HG03469 (cell line): ENCODE results near the gene BANP.
"Not testable (repeated sequence)": the region's sequence is repeated elsewhere in the genome, so short reads cannot be mapped to it uniquely, and the experiment has no call there.

Experiments used
- ATAC-seq: cut with Tn5 transposase; IDR thresholded peaks from one replicate; pipeline ENCODE4 v1.9.1; 2021; ENCODE audit warnings: mild to moderate bottlenecking, moderate library complexity, moderate number of reproducible peaks; ENCODE audit not compliant: unreplicated experiment

The BANP gene

GRCh38 chr16:88043208-88043910, 92.1 kb downstream of the BANP start:
- not testable (repeated sequence) for ATAC-seq

- not testable (repeated sequence) for ATAC-seq
Measured at GRCh38 chr16:88044121-88044581, 92.9 kb downstream of the BANP start.

GRCh38 chr16:88045361-88045760, 94.1 kb downstream of the BANP start:
- not testable (repeated sequence) for ATAC-seq

GRCh38 chr16:88045820-88046303, 94.6 kb downstream of the BANP start:
- ATAC-seq = peak; percentile 48

GRCh38 chr16:88047462-88047861, 96.2 kb downstream of the BANP start:
- ATAC-seq = no peak

- ATAC-seq = no peak
Measured at GRCh38 chr16:88048985-88049384, 97.8 kb downstream of the BANP start.

- ATAC-seq = no peak
Measured at GRCh38 chr16:88049561-88050545, 98.6 kb downstream of the BANP start.

- ATAC-seq = no peak
Measured at GRCh38 chr16:88050952-88051660, 99.9 kb downstream of the BANP start.

- ATAC-seq = no peak
Measured at GRCh38 chr16:88052661-88053060, 101.4 kb downstream of the BANP start.

GRCh38 chr16:88053479-88053878, 102.2 kb downstream of the BANP start:
- ATAC-seq = not testable (repeated sequence)

- no peak for ATAC-seq
Measured at GRCh38 chr16:88055356-88055755, 104.1 kb downstream of the BANP start.

GRCh38 chr16:88056212-88056611, 105.0 kb downstream of the BANP start:
- no peak for ATAC-seq

GRCh38 chr16:88057656-88058055, 106.4 kb downstream of the BANP start:
- no peak for ATAC-seq

- no peak for ATAC-seq
Measured at GRCh38 chr16:88058136-88058535, 106.9 kb downstream of the BANP start.

GRCh38 chr16:88058817-88059216, 107.6 kb downstream of the BANP start:
- ATAC-seq = no peak

GRCh38 chr16:88059701-88060386, 108.6 kb downstream of the BANP start:
- ATAC-seq = no peak

GRCh38 chr16:88060524-88061219, 109.4 kb downstream of the BANP start:
- ATAC-seq = no peak

GRCh38 chr16:88061346-88062110, 110.3 kb downstream of the BANP start:
- ATAC-seq = no peak
